Activated CD4-positive, alpha-beta T cell treated with anti-CD3 and anti-CD28 coated beads, Interleukin-2, amount 10 ng/mL, durations not matched to agents 7 days and 5 days (primary cell): Measurements from ENCODE around the gene RMC1. TPM values are rescaled to one million over a fixed set of nuclear protein-coding genes. Genes with fewer than 3 reads are reported as not detected.
"Not testable (repeated sequence)": the region's sequence is repeated elsewhere in the genome, so short reads cannot be mapped to it uniquely, and the experiment has no call there.

Experiments used
- CTCF ChIA-PET: fragments of 350-600 bp; sonication (Branson Sonifier 250); formaldehyde crosslinking; loops from one replicate; lab custom pipeline; 2021; ENCODE audit warnings: antibody characterized with exemption; lab: Charles Lee
- POLR2A ChIA-PET: fragments of 350-600 bp; sonication (Branson Sonifier 250); formaldehyde crosslinking; loops from one replicate; lab custom pipeline; 2021; ENCODE audit warnings: antibody characterized with exemption; lab: Charles Lee
- DNase-seq: peaks from one replicate; pipeline ENCODE4 v3.0.0-alpha.2; 2020
- H3K27ac Mint-ChIP-seq: one replicate; pipeline ENCODE4 v1.8.0; 2021; ENCODE audit warnings: mild to moderate bottlenecking, moderate library complexity, mixed read lengths
- H3K27me3 Mint-ChIP-seq: one replicate; pipeline ENCODE4 v1.8.0; 2021; ENCODE audit warnings: mixed read lengths
- H3K36me3 Mint-ChIP-seq: one replicate; pipeline ENCODE4 v1.8.0; 2021; ENCODE audit warnings: low read depth, mixed read lengths
- H3K4me1 Mint-ChIP-seq: one replicate; pipeline ENCODE4 v1.8.0; 2021; ENCODE audit warnings: mixed read lengths
- H3K4me3 Mint-ChIP-seq: one replicate; pipeline ENCODE4 v1.8.0; 2021; ENCODE audit warnings: mild to moderate bottlenecking, moderate library complexity, mixed read lengths
- H3K9me3 Mint-ChIP-seq: one replicate; pipeline ENCODE4 v1.8.0; 2021; ENCODE audit warnings: mixed read lengths
- total RNA-seq, 2 experiments: library from RNA; stranded (reverse); gene quantifications; one replicate each; pipeline ENCODE4 v1.2.3, GENCODE V29; 2021

Gene RMC1
- total RNA-seq, 2 experiments from 2014 or later: 56.0 to 66.4 TPM

GRCh38 chr18:23479829-23480505 lies 23.3 kb upstream of the RMC1 start:
- DNase-seq: no peak
- peaks cover 2% of the 10 kb centered on the region for H3K4me1 Mint-ChIP-seq
- no peaks in the 10 kb centered on the region for H3K9me3 Mint-ChIP-seq
- no peak overlapping the region for H3K4me3 Mint-ChIP-seq
- ChIA-PET CTCF (interaction anchor here (0.5 to 1.6 kb wide), 3 partner anchors 12 to 22 kb away, joined by 3 to 5 read pairs (median 3); no protein-coding TSS in a partner anchor), POLR2A (no interaction called here)
- peaks cover 45% of the 10 kb centered on the region for H3K36me3 Mint-ChIP-seq
- no peaks in the 10 kb centered on the region for H3K27me3 Mint-ChIP-seq
- no peak overlapping the region for H3K27ac Mint-ChIP-seq

GRCh38 chr18:23484561-23485182 lies 18.6 kb upstream of the RMC1 start:
- peaks cover 21% of the 10 kb centered on the region for H3K36me3 Mint-ChIP-seq
- CTCF ChIA-PET: interaction anchor here (0.9 to 1.6 kb wide), 5 partner anchors 9 to 14 kb away, joined by 3 to 5 read pairs (median 3); no protein-coding TSS in a partner anchor
- H3K9me3 Mint-ChIP-seq: no peaks in the 10 kb centered on the region
- POLR2A ChIA-PET: no interaction called here
- H3K27me3 Mint-ChIP-seq: no peaks in the 10 kb centered on the region
- H3K27ac Mint-ChIP-seq: no peak overlapping the region
- no peak for DNase-seq
- no peak overlapping the region for H3K4me3 Mint-ChIP-seq
- peaks cover 19% of the 10 kb centered on the region for H3K4me1 Mint-ChIP-seq

GRCh38 chr18:23485386-23485785 lies 17.9 kb upstream of the RMC1 start:
- CTCF ChIA-PET: interaction anchor here (0.6 to 2.4 kb wide), 3 partner anchors 9 to 13 kb away, joined by 3 to 6 read pairs (median 3); no protein-coding TSS in a partner anchor
- H3K36me3 Mint-ChIP-seq: peaks cover 19% of the 10 kb centered on the region
- no peaks in the 10 kb centered on the region for H3K27me3 Mint-ChIP-seq
- DNase-seq: no peak
- H3K27ac Mint-ChIP-seq: no peak overlapping the region
- H3K9me3 Mint-ChIP-seq: peaks cover 3% of the 10 kb centered on the region
- POLR2A ChIA-PET: no interaction called here
- H3K4me3 Mint-ChIP-seq: no peak overlapping the region
- peaks cover 22% of the 10 kb centered on the region for H3K4me1 Mint-ChIP-seq

GRCh38 chr18:23487738-23488570 lies 15.4 kb upstream of the RMC1 start:
- peaks cover 5% of the 10 kb centered on the region for H3K9me3 Mint-ChIP-seq
- H3K27me3 Mint-ChIP-seq: no peaks in the 10 kb centered on the region
- peak; percentile 62 for DNase-seq
- peaks cover 22% of the 10 kb centered on the region for H3K4me1 Mint-ChIP-seq
- peak overlapping the region; percentile 88 for H3K27ac Mint-ChIP-seq
- ChIA-PET CTCF (interaction anchor here (0.8 to 2.4 kb wide), 7 partner anchors 8 to 25 kb away, joined by 3 to 6 read pairs (median 6); no protein-coding TSS in a partner anchor), POLR2A (no interaction called here)
- H3K4me3 Mint-ChIP-seq: peak overlapping the region; percentile 53
- H3K36me3 Mint-ChIP-seq: peaks cover 10% of the 10 kb centered on the region

GRCh38 chr18:23489586-23489985 lies 13.7 kb upstream of the RMC1 start:
- H3K9me3 Mint-ChIP-seq, DNase-seq, H3K27me3 Mint-ChIP-seq, POLR2A ChIA-PET, H3K36me3 Mint-ChIP-seq, H3K4me3 Mint-ChIP-seq, H3K27ac Mint-ChIP-seq: not testable (repeated sequence)
- peaks cover 20% of the 10 kb centered on the region for H3K4me1 Mint-ChIP-seq
- CTCF ChIA-PET: interaction anchor here (1.1 kb wide), 1 partner anchor 9 kb away, joined by 3 read pairs; no protein-coding TSS in a partner anchor

GRCh38 chr18:23493654-23494053 lies 9.7 kb upstream of the RMC1 start:
- CTCF ChIA-PET: no interaction called here
- peaks cover 26% of the 10 kb centered on the region for H3K4me1 Mint-ChIP-seq

GRCh38 chr18:23494992-23495391 lies 8.3 kb upstream of the RMC1 start:
- H3K27ac Mint-ChIP-seq: no peak overlapping the region
- H3K4me1 Mint-ChIP-seq: peaks cover 34% of the 10 kb centered on the region
- ChIA-PET CTCF (no interaction called here), POLR2A (no interaction called here)
- H3K36me3 Mint-ChIP-seq: peaks cover 3% of the 10 kb centered on the region
- no peak overlapping the region for H3K4me3 Mint-ChIP-seq
- no peaks in the 10 kb centered on the region for H3K27me3 Mint-ChIP-seq
- H3K9me3 Mint-ChIP-seq: peaks cover 7% of the 10 kb centered on the region
- no peak for DNase-seq

More at GRCh38 chr18:23493654-23494053, 9.7 kb upstream of the RMC1 start:
- no peak for DNase-seq
- H3K9me3 Mint-ChIP-seq: peaks cover 7% of the 10 kb centered on the region
- POLR2A ChIA-PET: interaction anchor here (0.6 kb wide), 1 partner anchor 340 kb away, joined by 3 read pairs; no protein-coding TSS in a partner anchor
- H3K27me3 Mint-ChIP-seq: no peaks in the 10 kb centered on the region
- H3K27ac Mint-ChIP-seq: no peak overlapping the region
- H3K36me3 Mint-ChIP-seq: peaks cover 3% of the 10 kb centered on the region
- H3K4me3 Mint-ChIP-seq: no peak overlapping the region

GRCh38 chr18:23495723-23496440 lies 7.4 kb upstream of the RMC1 start:
- Mint-ChIP-seq H3K4me1 (peaks cover 31% of the 10 kb centered on the region), H3K36me3 (no peaks in the 10 kb centered on the region), H3K4me3 (no peak overlapping the region), H3K9me3 (peaks cover 4% of the 10 kb centered on the region), H3K27ac (no peak overlapping the region), H3K27me3 (no peaks in the 10 kb centered on the region)
- DNase-seq: no peak
- ChIA-PET POLR2A (no interaction called here), CTCF (interaction anchor here (1.1 to 1.7 kb wide), 3 partner anchors 8 to 16 kb away, joined by 3 to 6 read pairs (median 3); no protein-coding TSS in a partner anchor)

- Mint-ChIP-seq H3K27me3 (no peaks in the 10 kb centered on the region), H3K9me3 (peaks cover 2% of the 10 kb centered on the region)
These were observed 5.2 kb upstream of the RMC1 start for GRCh38 chr18:23498117-23498516.

GRCh38 chr18:23498877-23499276 lies 4.4 kb upstream of the RMC1 start:
- DNase-seq: peak; percentile 86
- Mint-ChIP-seq H3K36me3 (no peaks in the 10 kb centered on the region), H3K27ac (no peak overlapping the region), H3K4me1 (peaks cover 44% of the 10 kb centered on the region), H3K4me3 (no peak overlapping the region), H3K27me3 (no peaks in the 10 kb centered on the region), H3K9me3 (no peaks in the 10 kb centered on the region)
- CTCF ChIA-PET: interaction anchor here (0.6 to 1.7 kb wide), 17 partner anchors 9 to 495 kb away, joined by 3 to 7 read pairs (median 4); no protein-coding TSS in a partner anchor
- POLR2A ChIA-PET: no interaction called here

More at GRCh38 chr18:23498117-23498516, 5.2 kb upstream of the RMC1 start:
- Mint-ChIP-seq H3K27ac (no peak overlapping the region), H3K4me1 (peaks cover 44% of the 10 kb centered on the region), H3K4me3 (no peak overlapping the region), H3K36me3 (no peaks in the 10 kb centered on the region)
- POLR2A ChIA-PET: no interaction called here
- CTCF ChIA-PET: interaction anchor here (0.6 to 1.7 kb wide), 16 partner anchors 8 to 367 kb away, joined by 3 to 7 read pairs (median 4); no protein-coding TSS in a partner anchor
- DNase-seq: no peak

- POLR2A ChIA-PET: no interaction called here
- H3K4me3 Mint-ChIP-seq: no peak overlapping the region
- CTCF ChIA-PET: interaction anchor here (0.8 to 1.7 kb wide), 8 partner anchors 11 to 495 kb away, joined by 3 to 7 read pairs (median 5); no protein-coding TSS in a partner anchor
These were observed 4.0 kb upstream of the RMC1 start for GRCh38 chr18:23499291-23499781.

More at GRCh38 chr18:23499291-23499781, 4.0 kb upstream of the RMC1 start:
- peaks cover 46% of the 10 kb centered on the region for H3K4me1 Mint-ChIP-seq
- DNase-seq: no peak
- H3K27ac Mint-ChIP-seq: no peak overlapping the region
- H3K27me3 Mint-ChIP-seq: no peaks in the 10 kb centered on the region
- H3K9me3 Mint-ChIP-seq: no peaks in the 10 kb centered on the region
- peaks cover 2% of the 10 kb centered on the region for H3K36me3 Mint-ChIP-seq
